ENCODE measurements around the gene A2ML1.

The A2ML1 gene

GRCh38 chr12:8832500-8832899, 10.1 kb downstream of the A2ML1 start:
- Histone ChIP-seq H3K9me2 (replicated peaks; ENCODE audit: low read depth, low read length) (no peaks in the 10 kb centered on the region), H3K4me1 (ENCODE audit: insufficient read depth, low read length, poor library complexity, severe bottlenecking) (no peaks in the 10 kb centered on the region), H2AFZ (ENCODE audit: low read length) (no peak overlapping the region), H3K79me2 (ENCODE audit: insufficient read depth, low read length) (no peaks in the 10 kb centered on the region), H3F3A (ENCODE audit: low read depth) (no peaks in the 10 kb centered on the region), H3K9ac (ENCODE audit: low read depth, low read length, poor library complexity, severe bottlenecking) (no peak overlapping the region), H3K4me2 (ENCODE audit: low read depth, low read length, poor library complexity, severe bottlenecking) (no peak overlapping the region), H3K4me3 (ENCODE audit: low read length, poor library complexity, severe bottlenecking) (no peak overlapping the region), H4K20me1 (ENCODE audit: insufficient read depth, low read length, poor library complexity, severe bottlenecking) (no peaks in the 10 kb centered on the region), H3K9me3 (ENCODE audit: insufficient read depth, low read depth, low read length) (no peaks in the 10 kb centered on the region), H3K36me3 (ENCODE audit: insufficient read depth, low read length) (no peaks in the 10 kb centered on the region), H3K27me3 (ENCODE audit: insufficient read depth, low read length, poor library complexity, severe bottlenecking) (no peaks in the 10 kb centered on the region)
- TF ChIP-seq EZH2phosphoT487 (IDR thresholded peaks at IDR 0.05; ENCODE audit: borderline replicate concordance) (no peak), CTCF (conservative IDR thresholded peaks at IDR 0.05; ENCODE audit: low read length) (no peak)

GRCh38 chr12:8834230-8834629, 11.8 kb downstream of the A2ML1 start:
- Histone ChIP-seq H3K9me2 (replicated peaks; ENCODE audit: low read depth, low read length) (no peaks in the 10 kb centered on the region), H3K4me3 (ENCODE audit: low read length, poor library complexity, severe bottlenecking) (no peak overlapping the region), H3K4me2 (ENCODE audit: low read depth, low read length, poor library complexity, severe bottlenecking) (no peak overlapping the region), H3K4me1 (ENCODE audit: insufficient read depth, low read length, poor library complexity, severe bottlenecking) (no peaks in the 10 kb centered on the region), H3K79me2 (ENCODE audit: insufficient read depth, low read length) (no peaks in the 10 kb centered on the region), H3K9me3 (ENCODE audit: insufficient read depth, low read depth, low read length) (no peaks in the 10 kb centered on the region), H2AFZ (ENCODE audit: low read length) (peak overlapping the region; percentile 27; the same call in 1 of the 2 replicates), H3K36me3 (ENCODE audit: insufficient read depth, low read length) (no peaks in the 10 kb centered on the region), H3F3A (ENCODE audit: low read depth) (no peaks in the 10 kb centered on the region), H4K20me1 (ENCODE audit: insufficient read depth, low read length, poor library complexity, severe bottlenecking) (no peaks in the 10 kb centered on the region), H3K27me3 (ENCODE audit: insufficient read depth, low read length, poor library complexity, severe bottlenecking) (no peaks in the 10 kb centered on the region), H3K9ac (ENCODE audit: low read depth, low read length, poor library complexity, severe bottlenecking) (no peak overlapping the region)
- no peak for TF ChIP-seq EZH2phosphoT487 (IDR thresholded peaks at IDR 0.05; ENCODE audit: borderline replicate concordance)
- no peak for TF ChIP-seq CTCF (conservative IDR thresholded peaks at IDR 0.05; ENCODE audit: low read length)

GRCh38 chr12:8837291-8837690, 14.9 kb downstream of the A2ML1 start:
- no peak overlapping the region for H3K4me2 ChIP-seq (ENCODE audit: low read depth, low read length, poor library complexity, severe bottlenecking)
- H3K36me3 ChIP-seq (ENCODE audit: insufficient read depth, low read length) = no peaks in the 10 kb centered on the region
- H4K20me1 ChIP-seq (ENCODE audit: insufficient read depth, low read length, poor library complexity, severe bottlenecking) = no peaks in the 10 kb centered on the region
- no peak overlapping the region for H3K9ac ChIP-seq (ENCODE audit: low read depth, low read length, poor library complexity, severe bottlenecking)
- H3K9me3 ChIP-seq (ENCODE audit: insufficient read depth, low read depth, low read length) = no peaks in the 10 kb centered on the region
- TF ChIP-seq EZH2phosphoT487 (IDR thresholded peaks at IDR 0.05; ENCODE audit: borderline replicate concordance) = no peak
- no peak for TF ChIP-seq CTCF (conservative IDR thresholded peaks at IDR 0.05; ENCODE audit: low read length)
- H3K79me2 ChIP-seq (ENCODE audit: insufficient read depth, low read length) = no peaks in the 10 kb centered on the region
- no peak overlapping the region for H3K4me3 ChIP-seq (ENCODE audit: low read length, poor library complexity, severe bottlenecking)
- no peaks in the 10 kb centered on the region for H3K9me2 ChIP-seq (replicated peaks; ENCODE audit: low read depth, low read length)
- no peaks in the 10 kb centered on the region for H3K4me1 ChIP-seq (ENCODE audit: insufficient read depth, low read length, poor library complexity, severe bottlenecking)
- H3K27me3 ChIP-seq (ENCODE audit: insufficient read depth, low read length, poor library complexity, severe bottlenecking) = no peaks in the 10 kb centered on the region
- no peak overlapping the region for H2AFZ ChIP-seq (ENCODE audit: low read length)
- H3F3A ChIP-seq (ENCODE audit: low read depth) = no peaks in the 10 kb centered on the region

Measured in Loucy (cell line).